Pancreas (tissue), 10 donors: ENCODE data around the gene SGMS2. TPM values are rescaled to one million over a fixed set of nuclear protein-coding genes. Genes with fewer than 3 reads are reported as not detected.

Experiments used
- ATAC-seq, 4 donors: fragments of 200-7000 bp; cut with Tn5 transposase; one replicate each; pipeline versions ENCODE4 v1.8.0 to v1.9.1; 2020; ENCODE audit warnings: mild to moderate bottlenecking in 4 of 4, moderate library complexity in 4 of 4
- DNase-seq, 6 donors: peaks; one replicate each; pipeline ENCODE4 v3.0.0-alpha.2; 2020
- FAIRE-seq: peaks from 2 replicates; lab custom pipeline; 2012; peaks lifted over from hg19 to GRCh38; lab: Jason Lieb, UNC
- H3K27ac ChIP-seq, 4 donors: fragments of 200-600 bp; sonication (generic); 1 replicate in 3 of 4; 2 replicates in 1 of 4; pipeline versions ENCODE4 v1.5.0 to v1.8.0; 2020
- H3K27me3 ChIP-seq, 4 donors: fragments of 200-600 bp; one replicate each; pipeline ENCODE4 v1.8.0; 2021
- H3K36me3 ChIP-seq, 3 donors: fragments of 200-600 bp; sonication (generic) in 1 of 3; one replicate each; pipeline versions ENCODE4 v1.5.0 to v1.8.0; 2020 to 2021
- H3K4me1 ChIP-seq, 3 donors: fragments of 200-600 bp; one replicate each; pipeline ENCODE4 v1.8.0; 2021
- H3K4me3 ChIP-seq, 4 donors: fragments of 200-600 bp; sonication (generic) in 2 of 4; one replicate each; pipeline versions ENCODE4 v1.5.0 to v1.8.0; 2020 to 2021
- H3K9me3 ChIP-seq, 4 donors: fragments of 200-600 bp; one replicate each; pipeline ENCODE4 v1.8.0; 2021
- CTCF ChIP-seq, 4 donors: fragments of 200-600 bp; sonication (generic) in 3 of 4; IDR thresholded peaks; one replicate each; pipeline versions ENCODE4 v1.5.0 to v1.8.0; 2021; ENCODE audit warnings: antibody characterized with exemption in 4 of 4
- WGBS, 2 donors: extraction: QIAGEN DNeasy Blood & Tissue Kit; methylation state at CpG; one replicate each; pipeline ENCODE4 v1.1.7; 2013; 5-methylcytosine and 5-hydroxymethylcytosine counted together
- intact Hi-C, 3 donors: fragments of 100-400 bp; cut with DNase I; formaldehyde crosslinking; loops; one replicate each; pipeline versions ENCODE4 v1.11.1 to v1.14.2; 2022
- polyA plus RNA-seq, 2 donors: library from polyadenylated mRNA; stranded (reverse); fragments of 200-250 nt; gene quantifications; one replicate each; pipeline ENCODE4 v1.2.3, GENCODE V29; 2013
- total RNA-seq, 6 donors: library from RNA; stranded (reverse); fragmentation: NEBNext Ultra II Directional in 4 of 6; extraction: Animal tissue kit (Norgen Biotek cat#: 25700) in 4 of 6; gene quantifications; one replicate each; pipeline versions ENCODE4 v1.2.1 to v1.2.4, GENCODE V29; 2021 to 2023
- donor health status: healthy with polysubstance abuse.
- donor health status: DM: no; HTN: no; CAD: no; lungs with moderate emphysema.
- donor health status: DM: no; HTN: no; CAD: no.
- donor health status: control.
- donor health status: control.
- donor health status: Bipolar disorder and iron deficiency.
- donor health status: DM: yes; HTN: yes; CAD: no.
- donor health status: DM: no; HTN: no; CAD: no.
- donor health status: DM: no; HTN: no; CAD: no.
- donor health status: DM: yes; HTN: yes; CAD: no.

Gene SGMS2
- total and polyA plus RNA-seq, 8 donors, result 1.6 to 25.4 (median 12.6) TPM

- DNase-seq (peak in 5 of 6 donors; percentile 57 to 80 (median 59)), FAIRE-seq (no peak), ATAC-seq (peak; percentile 53 to 69 (median 62))
- intact Hi-C loops, result no loop called here
- TF ChIP-seq CTCF (IDR thresholded peaks at IDR 0.05), result no peak
- Histone ChIP-seq H3K36me3 (no peaks in the 10 kb centered on the region), H3K9me3 (no peaks in the 10 kb centered on the region), H3K4me3 (peak overlapping the region; percentile 56 to 74 (median 66)), H3K27ac (peak overlapping the region; percentile 93 to 98 (median 98)), H3K27me3 (no peaks in the 10 kb centered on the region), H3K4me1 (peaks cover 6 to 11% (median 8%) of the 10 kb centered on the region in 3 donors)
- WGBS, 2 donors, result 0 to 1% methylated on average over 23 to 39 of the region's 39 CpGs
These were observed 516 bp downstream of the SGMS2 start for GRCh38 chr4:107825072-107825824.

- FAIRE-seq (peak; percentile 37), DNase-seq (no peak), ATAC-seq (peak; percentile 20 to 47 (median 38))
- Histone ChIP-seq H3K27me3 (no peaks in the 10 kb centered on the region), H3K27ac (peak overlapping the region; percentile 93 to 98 (median 98)), H3K4me3 (peak overlapping the region; percentile 56 to 74 (median 66)), H3K36me3 (no peaks in the 10 kb centered on the region), H3K4me1 (peaks cover 6 to 11% (median 8%) of the 10 kb centered on the region in 3 donors), H3K9me3 (no peaks in the 10 kb centered on the region)
- intact Hi-C loops, result no loop called here
- TF ChIP-seq CTCF (IDR thresholded peaks at IDR 0.05), result no peak
- whole genome bisulfite sequencing, 2 donors, result 10 to 13% methylated on average over 5 of the region's 5 CpGs
These were observed 1.8 kb downstream of the SGMS2 start for GRCh38 chr4:107826421-107826980.

GRCh38 chr4:107828315-107829090 lies 3.8 kb downstream of the SGMS2 start:
- DNase-seq, result no peak
- no peak for TF ChIP-seq CTCF (IDR thresholded peaks at IDR 0.05)
- no peak for FAIRE-seq
- no peak for ATAC-seq
- intact Hi-C loops, result no loop called here
- H3K4me3 ChIP-seq, result no peak overlapping the region
- no peaks in the 10 kb centered on the region for H3K36me3 ChIP-seq
- H3K27me3 ChIP-seq, result no peaks in the 10 kb centered on the region
- peak overlapping the region in 2 of 4 donors; percentile 27 to 97 for H3K27ac ChIP-seq
- WGBS, 2 donors, result 61 to 67% methylated on average over 6 of the region's 6 CpGs
- peaks cover 7 to 14% (median 12%) of the 10 kb centered on the region in 3 donors for H3K4me1 ChIP-seq
- no peaks in the 10 kb centered on the region for H3K9me3 ChIP-seq

- no peaks in the 10 kb centered on the region for H3K27me3 ChIP-seq
- ATAC-seq, result no peak
- H3K4me3 ChIP-seq, result no peak overlapping the region
- FAIRE-seq, result no peak
- H3K27ac ChIP-seq, result no peak overlapping the region
- H3K36me3 ChIP-seq, result no peaks in the 10 kb centered on the region
- H3K9me3 ChIP-seq, result no peaks in the 10 kb centered on the region
- WGBS, 2 donors, result 91 to 94% methylated on average over 4 of the region's 4 CpGs
- intact Hi-C loops, result no loop called here
- no peak for TF ChIP-seq CTCF (IDR thresholded peaks at IDR 0.05)
- DNase-seq, result no peak
- peaks cover 5 to 22% (median 14%) of the 10 kb centered on the region in 3 donors for H3K4me1 ChIP-seq
These were observed 6.4 kb downstream of the SGMS2 start for GRCh38 chr4:107831140-107831539.
